ENCODE measurements around the gene SV2B.

Gene SV2B

GRCh38 chr15:91065505-91065904 lies 34.6 kb upstream of the SV2B start:
- no peak for TF ChIP-seq CTCF (IDR thresholded peaks at IDR 0.05; ENCODE audit: borderline replicate concordance, insufficient read depth, low read depth, low read length)
- H3K4me3 ChIP-seq (ENCODE audit: low read depth, low read length): no peak overlapping the region

GRCh38 chr15:91067036-91067435 lies 33.0 kb upstream of the SV2B start:
- TF ChIP-seq CTCF (IDR thresholded peaks at IDR 0.05; ENCODE audit: borderline replicate concordance, insufficient read depth, low read depth, low read length): no peak
- H3K4me3 ChIP-seq (ENCODE audit: low read depth, low read length): no peak overlapping the region

- no peak for TF ChIP-seq CTCF (IDR thresholded peaks at IDR 0.05; ENCODE audit: borderline replicate concordance, insufficient read depth, low read depth, low read length)
- no peak overlapping the region for H3K4me3 ChIP-seq (ENCODE audit: low read depth, low read length)
These were observed 31.6 kb upstream of the SV2B start for GRCh38 chr15:91068436-91068835.

GRCh38 chr15:91068966-91069365 lies 31.1 kb upstream of the SV2B start:
- no peak for TF ChIP-seq CTCF (IDR thresholded peaks at IDR 0.05; ENCODE audit: borderline replicate concordance, insufficient read depth, low read depth, low read length)
- no peak overlapping the region for H3K4me3 ChIP-seq (ENCODE audit: low read depth, low read length)

GRCh38 chr15:91070872-91071271 lies 29.2 kb upstream of the SV2B start:
- TF ChIP-seq CTCF (IDR thresholded peaks at IDR 0.05; ENCODE audit: borderline replicate concordance, insufficient read depth, low read depth, low read length): no peak
- no peak overlapping the region for H3K4me3 ChIP-seq (ENCODE audit: low read depth, low read length)

GRCh38 chr15:91072161-91072560 lies 27.9 kb upstream of the SV2B start:
- no peak overlapping the region for H3K4me3 ChIP-seq (ENCODE audit: low read depth, low read length)
- TF ChIP-seq CTCF (IDR thresholded peaks at IDR 0.05; ENCODE audit: borderline replicate concordance, insufficient read depth, low read depth, low read length): no peak

- no peak for TF ChIP-seq CTCF (IDR thresholded peaks at IDR 0.05; ENCODE audit: borderline replicate concordance, insufficient read depth, low read depth, low read length)
- H3K4me3 ChIP-seq (ENCODE audit: low read depth, low read length): no peak overlapping the region
These were observed 27.0 kb upstream of the SV2B start for GRCh38 chr15:91073077-91073476.

All from GM12875 (cell line).